MM.1S (cell line): ENCODE measurements around the gene PEAK1.
A peak's percentile ranks its signal among the peaks of the same experiment; 100 is the strongest.

ENCODE experiments used
- DNase-seq: peaks from one replicate; pipeline ENCODE4 v3.0.0-alpha.2; 2015
- H2AFZ ChIP-seq: fragments of 300-600 bp; sonication (generic); 2 replicates; pipeline ENCODE4 v1.6.0; 2016; ENCODE audit warnings: antibody characterized with exemption, low read length
- H3F3A ChIP-seq: fragments of 300-600 bp; sonication (generic); 2 replicates; pipeline ENCODE4 v1.6.1; 2016; ENCODE audit warnings: mild to moderate bottlenecking, antibody characterized with exemption, low read length, moderate library complexity, mixed read lengths; ENCODE audit not compliant: insufficient read depth
- H3K27ac ChIP-seq: fragments of 300-600 bp; sonication (generic); 2 replicates; pipeline ENCODE4 v1.5.1; 2016; ENCODE audit warnings: mild to moderate bottlenecking, low read length
- H3K27me3 ChIP-seq: fragments of 300-600 bp; sonication (generic); replicated peaks from 2 replicates; pipeline ENCODE4 v1.6.0; 2016; ENCODE audit warnings: low read length; ENCODE audit not compliant: insufficient read depth
- H3K36me3 ChIP-seq: fragments of 300-600 bp; sonication (generic); replicated peaks from 2 replicates; pipeline ENCODE4 v1.6.1; 2016; ENCODE audit warnings: mild to moderate bottlenecking, low read length, mixed read lengths; ENCODE audit not compliant: insufficient read depth
- H3K4me1 ChIP-seq: fragments of 300-600 bp; sonication (generic); 2 replicates; pipeline ENCODE4 v1.6.1; 2016; ENCODE audit warnings: low read length, mixed read lengths
- H3K4me2 ChIP-seq: fragments of 300-600 bp; sonication (generic); 2 replicates; pipeline ENCODE4 v1.6.0; 2016; ENCODE audit warnings: low read depth, low read length
- H3K4me3 ChIP-seq: fragments of 300-600 bp; sonication (generic); 2 replicates; pipeline ENCODE4 v1.5.1; 2016; ENCODE audit warnings: low read length, mixed read lengths
- H3K79me2 ChIP-seq: fragments of 300-600 bp; sonication (generic); 2 replicates; pipeline ENCODE4 v1.6.1; 2016; ENCODE audit warnings: mixed run types, low read length, mixed read lengths
- H3K9ac ChIP-seq: fragments of 300-600 bp; sonication (generic); 2 replicates; pipeline ENCODE4 v1.6.1; 2016; ENCODE audit warnings: low read length, mixed read lengths
- H3K9me2 ChIP-seq: fragments of 300-600 bp; sonication (generic); replicated peaks from 2 replicates; pipeline ENCODE4 v1.6.1; 2016; ENCODE audit warnings: mild to moderate bottlenecking, low read length, mixed read lengths; ENCODE audit not compliant: insufficient read depth
- H3K9me3 ChIP-seq: fragments of 300-600 bp; sonication (generic); replicated peaks from 2 replicates; pipeline ENCODE4 v1.6.1; 2016; ENCODE audit warnings: mild to moderate bottlenecking, low read length, mixed read lengths; ENCODE audit not compliant: insufficient read depth
- H4K20me1 ChIP-seq: fragments of 300-600 bp; sonication (generic); 2 replicates; pipeline ENCODE4 v1.6.1; 2016; ENCODE audit warnings: mild to moderate bottlenecking, low read length, moderate library complexity, mixed read lengths; ENCODE audit not compliant: insufficient read depth
- CTCF ChIP-seq: fragments of 300-600 bp; sonication (generic); IDR thresholded peaks from 2 replicates; pipeline ENCODE4 v1.5.1; 2016; ENCODE audit warnings: antibody characterized with exemption, low read length, mixed read lengths
- EZH2 ChIP-seq: fragments of 300-600 bp; sonication (generic); optimal IDR thresholded peaks from 2 replicates; pipeline ENCODE3; 2017; ENCODE audit warnings: low read depth, mild to moderate bottlenecking, antibody characterized with exemption, low read length, mixed read lengths
- EZH2phosphoT487 ChIP-seq: fragments of 300-600 bp; sonication (generic); IDR thresholded peaks from 2 replicates; pipeline ENCODE4 v1.6.1; 2018; ENCODE audit warnings: antibody characterized with exemption, low read length

Gene PEAK1

GRCh38 chr15:77121599-77121998 lies 298.3 kb downstream of the PEAK1 start:
- H3K9me2 ChIP-seq, result no peaks in the 10 kb centered on the region
- no peaks in the 10 kb centered on the region for H4K20me1 ChIP-seq
- 0 out of 2 replicates have a peak, but pooled peaks cover 3% of the 10 kb centered on the region for H3K27me3 ChIP-seq
- H3K79me2 ChIP-seq, result no peaks in the 10 kb centered on the region
- no peak overlapping the region for H3K4me3 ChIP-seq
- TF ChIP-seq EZH2phosphoT487, result no peak
- no peak for TF ChIP-seq EZH2
- no peak for TF ChIP-seq CTCF
- H3K27ac ChIP-seq, result no peak overlapping the region
- no peaks in the 10 kb centered on the region for H3F3A ChIP-seq
- no peak overlapping the region for H3K9ac ChIP-seq
- no peak for DNase-seq
- H3K4me2 ChIP-seq, result peak overlapping the region; percentile 55; the same call in 1 of the 2 replicates
- no peak overlapping the region for H2AFZ ChIP-seq
- peaks cover 20% of the 10 kb centered on the region for H3K4me1 ChIP-seq
- no peaks in the 10 kb centered on the region for H3K9me3 ChIP-seq
- no peaks in the 10 kb centered on the region for H3K36me3 ChIP-seq

DNA sequence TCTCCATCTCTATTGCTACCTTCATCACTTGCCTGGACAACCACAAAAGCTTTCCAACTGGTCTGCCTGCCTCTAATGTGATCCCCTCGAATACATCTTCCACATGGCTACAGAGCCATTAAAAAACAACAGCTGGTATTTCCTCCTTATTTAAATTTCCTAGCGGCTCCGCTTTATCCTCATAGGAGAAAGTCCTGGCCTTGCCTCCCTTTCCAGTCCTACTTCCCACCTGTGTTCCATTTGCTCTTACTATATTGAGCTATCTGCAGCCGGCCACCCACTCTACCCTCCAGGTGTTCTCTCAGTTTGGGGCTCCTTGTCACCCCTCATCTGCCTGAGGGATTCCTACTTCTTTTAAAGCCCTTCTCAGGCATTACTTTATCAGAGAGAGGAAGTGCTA lies 299.3 kb downstream of the PEAK1 start:
- Histone ChIP-seq H3K9me3 (no peaks in the 10 kb centered on the region), H3K27ac (no peak overlapping the region), H3K4me3 (no peak overlapping the region), H3K79me2 (no peaks in the 10 kb centered on the region), H3F3A (no peaks in the 10 kb centered on the region), H3K9ac (no peak overlapping the region), H3K36me3 (no peaks in the 10 kb centered on the region), H2AFZ (no peak overlapping the region), H3K4me1 (peaks cover 20% of the 10 kb centered on the region), H4K20me1 (no peaks in the 10 kb centered on the region), H3K27me3 (0 out of 2 replicates have a peak, but pooled peaks cover 3% of the 10 kb centered on the region), H3K9me2 (no peaks in the 10 kb centered on the region), H3K4me2 (no peak overlapping the region)
- no peak for TF ChIP-seq EZH2
- no peak for TF ChIP-seq CTCF
- TF ChIP-seq EZH2phosphoT487, result no peak
- no peak for DNase-seq

- Histone ChIP-seq H4K20me1 (no peaks in the 10 kb centered on the region), H3K9me3 (no peaks in the 10 kb centered on the region), H3F3A (no peaks in the 10 kb centered on the region), H3K9ac (no peak overlapping the region), H3K79me2 (no peaks in the 10 kb centered on the region), H3K36me3 (no peaks in the 10 kb centered on the region), H2AFZ (no peak overlapping the region), H3K4me1 (peaks cover 20% of the 10 kb centered on the region), H3K27me3 (0 out of 2 replicates have a peak, but pooled peaks cover 3% of the 10 kb centered on the region), H3K4me2 (no peak overlapping the region), H3K9me2 (no peaks in the 10 kb centered on the region), H3K27ac (no peak overlapping the region), H3K4me3 (no peak overlapping the region)
- no peak for TF ChIP-seq EZH2phosphoT487
- TF ChIP-seq EZH2, result no peak
- TF ChIP-seq CTCF, result no peak
- no peak for DNase-seq
Observed at GRCh38 chr15:77119446-77119845, 300.5 kb downstream of the PEAK1 start.
